ENCODE results near the gene MYO9A. TPM values are rescaled to one million over a fixed set of nuclear protein-coding genes. Genes with fewer than 3 reads are reported as not detected.

MYO9A gene
- total and polyA plus RNA-seq, 2 experiments from 2014 or later, result 13.1 to 42.8 TPM

DNA sequence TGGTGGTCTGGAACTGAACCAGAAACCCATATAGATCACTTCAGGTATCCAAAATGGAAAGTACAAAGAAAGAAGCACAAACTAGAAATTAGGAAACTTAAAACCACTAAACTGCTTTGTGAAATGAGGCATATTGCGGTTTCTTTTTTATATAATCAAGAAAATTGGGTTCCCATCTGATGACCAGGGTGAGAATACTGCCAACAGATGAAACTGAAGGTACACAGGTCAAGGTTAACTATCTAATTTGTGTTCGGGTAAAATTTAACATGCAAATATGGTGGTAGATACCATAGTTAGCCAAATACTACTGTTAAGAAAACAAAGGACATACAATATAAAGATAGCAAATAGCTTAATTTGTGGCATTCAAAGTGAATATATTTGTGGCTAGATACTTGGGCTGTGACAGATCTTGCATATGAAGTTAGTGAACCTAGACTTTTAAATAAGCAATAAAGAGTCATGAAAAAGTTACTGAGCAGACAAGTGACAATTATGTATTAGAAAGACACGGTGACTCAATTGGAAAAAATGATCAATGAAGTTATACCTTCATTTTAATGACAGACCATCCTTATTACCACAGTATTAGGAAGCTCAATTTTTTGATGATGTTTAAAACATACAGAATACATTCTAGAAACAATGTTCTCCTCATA lies 180.2 kb downstream of the MYO9A start:
- 91% methylated on average over 3 of the region's 3 CpGs for WGBS (ENCODE audit: low lambda C conversion rate, missing lambda C conversion rate)
- Histone ChIP-seq H3K27ac (no peak overlapping the region), H3K4me1 (ENCODE audit: insufficient read depth) (no peaks in the 10 kb centered on the region), H2AFZ (no peak overlapping the region), H3K36me3 (replicated peaks; ENCODE audit: insufficient read depth, low read depth) (no peaks in the 10 kb centered on the region), H3K27me3 (no peaks in the 10 kb centered on the region), H3K4me2 (no peak overlapping the region), H3K9me3 (ENCODE audit: low read depth) (no peaks in the 10 kb centered on the region), H4K20me1 (ENCODE audit: insufficient read depth, poor library complexity, severe bottlenecking) (no peaks in the 10 kb centered on the region), H3K9me2 (replicated peaks; ENCODE audit: insufficient read depth) (no peaks in the 10 kb centered on the region), H3K79me2 (no peaks in the 10 kb centered on the region), H3K4me3 (no peak overlapping the region)
- TF ChIP-seq EZH2phosphoT487 (IDR thresholded peaks at IDR 0.05; ENCODE audit: low read depth, severe bottlenecking, unreplicated experiment) (no peak), EZH2 (IDR thresholded peaks at IDR 0.05; ENCODE audit: borderline replicate concordance) (no peak), CTCF (IDR thresholded peaks at IDR 0.05; ENCODE audit: poor library complexity) (no peak)
- no peak for DNase-seq (ENCODE audit: low spot score)

DNA sequence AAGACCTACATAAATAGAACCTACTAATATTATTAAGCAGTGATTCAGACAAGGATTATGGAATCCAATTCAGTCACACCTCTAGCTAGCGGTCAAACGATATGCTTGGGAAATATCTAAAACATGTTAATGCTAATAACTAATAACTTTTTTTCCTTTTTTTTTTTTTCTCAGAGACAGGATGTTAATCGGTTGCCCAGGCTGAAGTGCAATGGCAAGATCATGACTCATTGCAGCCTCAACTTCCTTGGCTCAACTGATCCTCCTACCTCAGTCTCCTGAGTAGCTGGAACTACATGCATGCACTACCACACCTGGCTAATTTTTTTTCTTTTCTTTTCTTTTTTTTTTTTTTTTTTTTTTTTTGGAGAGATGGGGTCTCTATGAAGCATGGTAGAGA lies 183.5 kb downstream of the MYO9A start:
- no peaks in the 10 kb centered on the region for H4K20me1 ChIP-seq (ENCODE audit: insufficient read depth, poor library complexity, severe bottlenecking)
- no peaks in the 10 kb centered on the region for H3K4me1 ChIP-seq (ENCODE audit: insufficient read depth)
- no peak overlapping the region for H3K4me3 ChIP-seq
- no peaks in the 10 kb centered on the region for H3K9me3 ChIP-seq (ENCODE audit: low read depth)
- H3K4me2 ChIP-seq, result no peak overlapping the region
- no peaks in the 10 kb centered on the region for H3K36me3 ChIP-seq (replicated peaks; ENCODE audit: insufficient read depth, low read depth)
- TF ChIP-seq EZH2 (IDR thresholded peaks at IDR 0.05; ENCODE audit: borderline replicate concordance) (no peak), EZH2phosphoT487 (IDR thresholded peaks at IDR 0.05; ENCODE audit: low read depth, severe bottlenecking, unreplicated experiment) (no peak), CTCF (IDR thresholded peaks at IDR 0.05; ENCODE audit: poor library complexity) (no peak)
- H2AFZ ChIP-seq, result no peak overlapping the region
- no peak overlapping the region for H3K27ac ChIP-seq
- H3K27me3 ChIP-seq, result no peaks in the 10 kb centered on the region
- H3K79me2 ChIP-seq, result no peaks in the 10 kb centered on the region
- 67% methylated on average over 3 of the region's 3 CpGs for WGBS (ENCODE audit: low lambda C conversion rate, missing lambda C conversion rate)
- DNase-seq (ENCODE audit: low spot score), result no peak
- H3K9me2 ChIP-seq (replicated peaks; ENCODE audit: insufficient read depth), result no peaks in the 10 kb centered on the region

DNA sequence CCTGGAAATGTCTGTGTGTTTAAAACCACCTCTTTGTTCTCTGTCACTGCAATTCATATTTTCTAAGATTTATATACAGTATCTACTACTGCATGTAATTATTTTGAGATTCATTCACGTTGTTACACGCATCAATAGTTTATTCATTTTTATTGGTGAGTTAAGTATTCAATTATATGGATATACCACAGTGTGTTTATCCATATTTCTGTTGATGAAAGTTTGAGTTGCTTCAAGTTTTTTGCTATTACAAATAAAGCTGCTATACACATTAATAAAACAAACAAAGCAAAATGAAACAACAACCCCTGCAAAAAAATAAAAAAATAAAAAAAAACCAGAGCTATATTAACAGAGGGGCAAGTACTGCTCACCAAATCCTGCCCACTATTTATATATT lies 185.3 kb downstream of the MYO9A start:
- Histone ChIP-seq H3K9me3 (ENCODE audit: low read depth) (no peaks in the 10 kb centered on the region), H2AFZ (no peak overlapping the region), H3K79me2 (no peaks in the 10 kb centered on the region), H3K36me3 (replicated peaks; ENCODE audit: insufficient read depth, low read depth) (no peaks in the 10 kb centered on the region), H4K20me1 (ENCODE audit: insufficient read depth, poor library complexity, severe bottlenecking) (no peaks in the 10 kb centered on the region), H3K27ac (no peak overlapping the region), H3K9me2 (replicated peaks; ENCODE audit: insufficient read depth) (no peaks in the 10 kb centered on the region), H3K27me3 (no peaks in the 10 kb centered on the region), H3K4me3 (no peak overlapping the region), H3K4me1 (ENCODE audit: insufficient read depth) (no peaks in the 10 kb centered on the region), H3K4me2 (no peak overlapping the region)
- DNase-seq (ENCODE audit: low spot score), result no peak
- no peak for TF ChIP-seq EZH2 (IDR thresholded peaks at IDR 0.05; ENCODE audit: borderline replicate concordance)
- no peak for TF ChIP-seq EZH2phosphoT487 (IDR thresholded peaks at IDR 0.05; ENCODE audit: low read depth, severe bottlenecking, unreplicated experiment)
- no peak for TF ChIP-seq CTCF (IDR thresholded peaks at IDR 0.05; ENCODE audit: poor library complexity)
- WGBS (ENCODE audit: low lambda C conversion rate, missing lambda C conversion rate), result 98% methylated on average over 2 of the region's 2 CpGs

Data from hepatocyte (in vitro differentiated cells).